Keratinocyte (primary cell): Measurements from ENCODE around the gene IL22RA1.

ENCODE experiments used
- EZH2 ChIP-seq: IDR thresholded peaks from one replicate; pipeline ENCODE4 v1.6.1; 2012; ENCODE audit warnings: inconsistent platforms, mild to moderate bottlenecking, low read length, moderate library complexity
- TF ChIP-seq, protein P1 (sequence below), 3 experiments: IDR thresholded peaks in 1 of 3; conservative IDR thresholded peaks in 1 of 3; optimal IDR thresholded peaks in 1 of 3; 2 replicates in 2 of 3; 3 replicates in 1 of 3; pipeline versions ENCODE3 to v1.5.1; 2011; ENCODE audit warnings: low read length in 3 of 3, mild to moderate bottlenecking in 3 of 3, moderate library complexity in 2 of 3, control low read depth in 1 of 3, inconsistent platforms in 1 of 3; ENCODE audit not compliant: insufficient read depth in 2 of 3; ENCODE audit errors: extremely low read depth in 1 of 3

DNA sequence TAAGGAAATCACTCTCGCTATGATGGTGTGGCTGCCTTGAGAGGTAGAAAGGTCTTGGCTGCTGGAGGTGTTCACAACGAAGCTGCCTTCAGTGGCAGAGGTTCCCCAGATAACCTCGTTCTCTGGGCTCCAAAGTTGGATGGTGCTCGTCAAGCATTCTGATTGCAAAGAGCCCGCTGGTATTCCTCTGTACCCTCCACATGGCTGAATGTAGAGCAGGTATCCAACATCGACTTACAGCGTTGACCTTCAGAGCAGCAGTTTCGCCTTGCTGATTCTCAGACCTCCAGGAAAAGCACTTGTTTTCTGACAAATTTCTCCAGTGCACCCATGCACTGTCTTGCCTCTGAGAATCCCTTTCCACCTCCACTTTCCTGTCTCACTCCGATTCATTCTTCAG, 4.3 kb upstream of the IL22RA1 start:
- TF ChIP-seq EZH2, result no peak
- TF ChIP-seq, protein P1, sequence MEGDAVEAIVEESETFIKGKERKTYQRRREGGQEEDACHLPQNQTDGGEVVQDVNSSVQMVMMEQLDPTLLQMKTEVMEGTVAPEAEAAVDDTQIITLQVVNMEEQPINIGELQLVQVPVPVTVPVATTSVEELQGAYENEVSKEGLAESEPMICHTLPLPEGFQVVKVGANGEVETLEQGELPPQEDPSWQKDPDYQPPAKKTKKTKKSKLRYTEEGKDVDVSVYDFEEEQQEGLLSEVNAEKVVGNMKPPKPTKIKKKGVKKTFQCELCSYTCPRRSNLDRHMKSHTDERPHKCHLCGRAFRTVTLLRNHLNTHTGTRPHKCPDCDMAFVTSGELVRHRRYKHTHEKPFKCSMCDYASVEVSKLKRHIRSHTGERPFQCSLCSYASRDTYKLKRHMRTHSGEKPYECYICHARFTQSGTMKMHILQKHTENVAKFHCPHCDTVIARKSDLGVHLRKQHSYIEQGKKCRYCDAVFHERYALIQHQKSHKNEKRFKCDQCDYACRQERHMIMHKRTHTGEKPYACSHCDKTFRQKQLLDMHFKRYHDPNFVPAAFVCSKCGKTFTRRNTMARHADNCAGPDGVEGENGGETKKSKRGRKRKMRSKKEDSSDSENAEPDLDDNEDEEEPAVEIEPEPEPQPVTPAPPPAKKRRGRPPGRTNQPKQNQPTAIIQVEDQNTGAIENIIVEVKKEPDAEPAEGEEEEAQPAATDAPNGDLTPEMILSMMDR (optimal IDR thresholded peaks at IDR 0.05 in 1 of 3, IDR thresholded peaks at IDR 0.05 in 1 of 3, conservative IDR thresholded peaks at IDR 0.05 in 1 of 3; ENCODE audit: extremely low read depth in 1 of 3, insufficient read depth in 2 of 3, low read length in 3 of 3), result no peak
